DND-41 (cell line): Measurements from ENCODE around the gene PRSS27.

Source experiments
- ATAC-seq: fragments of 200-7000 bp; cut with Tn5 transposase; 3 replicates; pipeline ENCODE4 v1.9.1; 2021; ENCODE audit warnings: low read depth; ENCODE audit not compliant: insufficient read depth
- DNase-seq: peaks from one replicate; pipeline ENCODE4 v3.0.0-alpha.2; 2020
- H2AFZ ChIP-seq: 2 replicates; pipeline ENCODE4 v1.6.0; 2012; ENCODE audit warnings: low read depth, low read length
- H3K27ac ChIP-seq: 2 replicates; pipeline ENCODE4 v1.5.1; 2012; ENCODE audit warnings: low read length, inconsistent platforms
- H3K27me3 ChIP-seq: fragments of 200-600 bp; sonication (generic); 2 replicates; pipeline ENCODE4 v1.6.0; 2012; ENCODE audit warnings: low read length, mild to moderate bottlenecking, inconsistent platforms; ENCODE audit not compliant: insufficient read depth, poor library complexity
- H3K36me3 ChIP-seq: 2 replicates; pipeline ENCODE4 v1.5.1; 2012; ENCODE audit warnings: low read length, inconsistent platforms; ENCODE audit not compliant: insufficient read depth
- H3K4me1 ChIP-seq: 2 replicates; pipeline ENCODE4 v1.5.1; 2012; ENCODE audit warnings: mild to moderate bottlenecking, low read length; ENCODE audit not compliant: insufficient read depth
- H3K4me2 ChIP-seq: 2 replicates; pipeline ENCODE4 v1.6.0; 2012; ENCODE audit warnings: mild to moderate bottlenecking, moderate library complexity, low read length, inconsistent platforms; ENCODE audit not compliant: insufficient read depth
- H3K4me3 ChIP-seq, 2 experiments: fragments of 200-600 bp in 1 of 2; shearing (Covaris generic) in 1 of 2; 2 replicates each; pipeline ENCODE4 v1.5.1; 2012 to 2016; ENCODE audit warnings: inconsistent platforms in 2 of 2, low read length in 2 of 2, mild to moderate bottlenecking in 2 of 2, low read depth in 1 of 2, moderate library complexity in 1 of 2
- H3K79me2 ChIP-seq: 2 replicates; pipeline ENCODE4 v1.6.0; 2012; ENCODE audit warnings: low read length, inconsistent platforms; ENCODE audit not compliant: insufficient read depth
- H3K9ac ChIP-seq: 2 replicates; pipeline ENCODE4 v1.6.0; 2012; ENCODE audit warnings: low read depth, mild to moderate bottlenecking, inconsistent platforms, low read length, moderate library complexity
- H3K9me3 ChIP-seq: 2 replicates; pipeline ENCODE4 v1.5.1; 2012; ENCODE audit warnings: low read length, moderate library complexity, mild to moderate bottlenecking, inconsistent platforms; ENCODE audit not compliant: insufficient read depth, severe bottlenecking
- H4K20me1 ChIP-seq: 2 replicates; pipeline ENCODE4 v1.6.0; 2012; ENCODE audit warnings: low read length; ENCODE audit not compliant: insufficient read depth
- EZH2 ChIP-seq: IDR thresholded peaks from 3 replicates; pipeline ENCODE4 v1.6.1; 2012; ENCODE audit warnings: borderline replicate concordance, low read depth, mild to moderate bottlenecking, moderate library complexity, low read length, inconsistent platforms; ENCODE audit not compliant: severe bottlenecking
- TF ChIP-seq, protein P1 (sequence below): IDR thresholded peaks from 2 replicates; pipeline ENCODE4 v1.5.1; 2012; ENCODE audit warnings: borderline replicate concordance, low read length, moderate library complexity, mild to moderate bottlenecking; ENCODE audit not compliant: poor library complexity, severe bottlenecking; ENCODE audit errors: extremely low read depth

PRSS27 gene

DNA sequence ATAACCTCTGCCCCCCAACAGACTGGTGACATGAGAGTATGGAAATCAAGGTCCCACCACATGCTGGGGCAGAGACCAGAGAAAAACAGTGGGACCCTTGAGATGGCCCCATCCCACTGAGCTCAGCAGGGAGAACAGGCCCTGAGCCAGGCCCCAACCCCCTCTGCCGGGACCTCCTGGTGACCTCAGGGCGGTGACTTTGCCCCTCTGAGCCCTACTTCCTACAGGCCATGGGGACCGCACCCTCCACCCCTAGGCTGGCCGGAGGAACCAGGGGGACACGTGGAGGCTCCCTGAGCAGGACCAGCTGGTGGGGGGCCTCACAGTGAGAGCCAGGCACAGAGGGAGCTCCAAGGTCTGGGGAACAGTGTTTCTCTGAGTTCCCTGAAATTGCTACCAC, 18.6 kb upstream of the PRSS27 start:
- no peak overlapping the region for H3K27ac ChIP-seq
- TF ChIP-seq, protein P1, sequence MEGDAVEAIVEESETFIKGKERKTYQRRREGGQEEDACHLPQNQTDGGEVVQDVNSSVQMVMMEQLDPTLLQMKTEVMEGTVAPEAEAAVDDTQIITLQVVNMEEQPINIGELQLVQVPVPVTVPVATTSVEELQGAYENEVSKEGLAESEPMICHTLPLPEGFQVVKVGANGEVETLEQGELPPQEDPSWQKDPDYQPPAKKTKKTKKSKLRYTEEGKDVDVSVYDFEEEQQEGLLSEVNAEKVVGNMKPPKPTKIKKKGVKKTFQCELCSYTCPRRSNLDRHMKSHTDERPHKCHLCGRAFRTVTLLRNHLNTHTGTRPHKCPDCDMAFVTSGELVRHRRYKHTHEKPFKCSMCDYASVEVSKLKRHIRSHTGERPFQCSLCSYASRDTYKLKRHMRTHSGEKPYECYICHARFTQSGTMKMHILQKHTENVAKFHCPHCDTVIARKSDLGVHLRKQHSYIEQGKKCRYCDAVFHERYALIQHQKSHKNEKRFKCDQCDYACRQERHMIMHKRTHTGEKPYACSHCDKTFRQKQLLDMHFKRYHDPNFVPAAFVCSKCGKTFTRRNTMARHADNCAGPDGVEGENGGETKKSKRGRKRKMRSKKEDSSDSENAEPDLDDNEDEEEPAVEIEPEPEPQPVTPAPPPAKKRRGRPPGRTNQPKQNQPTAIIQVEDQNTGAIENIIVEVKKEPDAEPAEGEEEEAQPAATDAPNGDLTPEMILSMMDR, result no peak
- no peak for TF ChIP-seq EZH2
- H3K36me3 ChIP-seq, result no peaks in the 10 kb centered on the region
- no peaks in the 10 kb centered on the region for H3K9me3 ChIP-seq
- H3K27me3 ChIP-seq, result no peaks in the 10 kb centered on the region
- no peak overlapping the region for H2AFZ ChIP-seq
- no peaks in the 10 kb centered on the region for H4K20me1 ChIP-seq
- ATAC-seq, result no peak
- no peak for DNase-seq
- H3K4me1 ChIP-seq, result no peaks in the 10 kb centered on the region
- H3K4me3 ChIP-seq, result no peak overlapping the region
- no peak overlapping the region for H3K9ac ChIP-seq
- H3K79me2 ChIP-seq, result no peaks in the 10 kb centered on the region
- H3K4me2 ChIP-seq, result no peak overlapping the region

DNA sequence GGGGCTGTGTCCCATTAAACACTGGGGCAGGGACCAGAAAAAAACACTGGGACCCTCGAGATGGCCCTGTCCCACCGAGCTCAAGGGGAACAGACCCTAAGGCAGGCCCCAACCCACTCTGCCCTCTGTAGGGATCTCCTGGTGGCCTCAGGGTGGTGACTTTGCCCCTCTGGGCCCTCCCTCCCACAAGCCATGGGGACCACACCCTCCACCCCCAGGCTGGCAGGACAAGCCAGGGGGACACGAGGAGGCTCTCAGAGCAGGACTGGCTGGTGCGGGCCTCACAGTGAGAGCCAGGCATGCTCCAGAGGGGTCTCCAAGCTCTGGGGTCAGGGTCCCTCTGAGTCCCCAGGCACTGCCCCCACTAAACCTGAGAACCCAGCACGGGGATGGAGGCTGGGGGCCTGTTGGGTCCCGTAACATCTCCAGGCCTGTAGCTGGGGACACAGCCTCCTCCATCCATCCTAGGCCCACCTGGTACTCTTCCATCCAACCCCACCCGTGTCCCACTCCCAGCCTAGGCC, 17.9 kb upstream of the PRSS27 start:
- TF ChIP-seq, protein P1, result no peak
- TF ChIP-seq EZH2, result no peak
- no peaks in the 10 kb centered on the region for H3K36me3 ChIP-seq

DNA sequence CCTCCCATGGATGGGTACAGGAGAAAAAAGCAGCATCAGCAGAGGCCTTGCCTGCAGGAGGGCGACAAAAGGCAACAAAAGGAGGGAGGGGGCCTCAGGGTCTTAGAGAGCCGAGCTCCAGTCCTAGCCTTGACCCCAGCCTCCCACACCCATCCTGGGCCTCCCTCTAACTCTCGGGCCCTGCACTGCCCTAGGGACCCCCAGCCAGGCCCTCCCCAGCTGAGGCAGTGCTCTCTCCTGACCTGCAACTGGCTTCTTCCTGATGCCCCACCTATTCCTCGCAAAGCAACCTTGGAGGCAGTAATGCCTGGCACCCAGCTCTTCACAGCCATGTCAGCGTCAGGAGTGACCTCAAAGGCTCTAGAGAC, 17.2 kb upstream of the PRSS27 start:
- H4K20me1 ChIP-seq, result no peaks in the 10 kb centered on the region
- DNase-seq, result no peak
- no peak overlapping the region for H3K4me2 ChIP-seq
- H3K79me2 ChIP-seq, result no peaks in the 10 kb centered on the region
- no peaks in the 10 kb centered on the region for H3K36me3 ChIP-seq
- no peak overlapping the region for H3K4me3 ChIP-seq
- no peak overlapping the region for H3K27ac ChIP-seq
- no peak overlapping the region for H3K9ac ChIP-seq
- no peaks in the 10 kb centered on the region for H3K9me3 ChIP-seq
- H3K27me3 ChIP-seq, result no peaks in the 10 kb centered on the region
- TF ChIP-seq, protein P1, result no peak
- no peak for TF ChIP-seq EZH2
- H3K4me1 ChIP-seq, result no peaks in the 10 kb centered on the region
- no peak overlapping the region for H2AFZ ChIP-seq
- no peak for ATAC-seq

More for the DNA sequence above, 17.9 kb upstream of the PRSS27 start:
- no peak overlapping the region for H3K27ac ChIP-seq
- H3K4me3 ChIP-seq, result no peak overlapping the region
- no peaks in the 10 kb centered on the region for H3K4me1 ChIP-seq
- no peaks in the 10 kb centered on the region for H3K9me3 ChIP-seq
- no peak for ATAC-seq
- H3K27me3 ChIP-seq, result no peaks in the 10 kb centered on the region
- no peaks in the 10 kb centered on the region for H4K20me1 ChIP-seq
- no peak overlapping the region for H3K9ac ChIP-seq
- DNase-seq, result no peak
- no peak overlapping the region for H3K4me2 ChIP-seq
- H3K79me2 ChIP-seq, result no peaks in the 10 kb centered on the region
- no peak overlapping the region for H2AFZ ChIP-seq
